Upper lobe of left lung (tissue), 6 donors: ENCODE measurements around the gene CNTNAP5. TPM values are rescaled to one million over a fixed set of nuclear protein-coding genes. Genes with fewer than 3 reads are reported as not detected.

Experiments
- ATAC-seq, 2 donors: fragments of 200-7000 bp; cut with Tn5 transposase; one replicate each; pipeline ENCODE4 v1.9.1; 2022; ENCODE audit warnings: mild to moderate bottlenecking in 2 of 2, moderate library complexity in 2 of 2; ENCODE audit not compliant: low FRiP score in 2 of 2
- DNase-seq, 2 donors: peaks; one replicate each; pipeline ENCODE4 v3.0.0-alpha.2; 2019 to 2020
- H3K27ac ChIP-seq, 4 donors: fragments of 200-600 bp; sonication (generic); one replicate each; pipeline ENCODE4 v1.5.1; 2016 to 2019
- H3K27me3 ChIP-seq, 4 donors: fragments of 200-600 bp; sonication (generic); one replicate each; pipeline ENCODE4 v1.5.1; 2017 to 2019
- H3K36me3 ChIP-seq, 4 donors: fragments of 200-600 bp; sonication (generic); one replicate each; pipeline ENCODE4 v1.5.1; 2016 to 2019
- H3K4me1 ChIP-seq, 4 donors: fragments of 200-600 bp; sonication (generic); one replicate each; pipeline ENCODE4 v1.5.1; 2018 to 2019
- H3K4me3 ChIP-seq, 4 donors: fragments of 200-600 bp; sonication (generic); one replicate each; pipeline ENCODE4 v1.5.1; 2017 to 2019; ENCODE audit warnings: mild to moderate bottlenecking in 2 of 4, moderate library complexity in 1 of 4
- H3K9me3 ChIP-seq, 4 donors: fragments of 200-600 bp; sonication (generic); one replicate each; pipeline ENCODE4 v1.5.1; 2018 to 2019
- CTCF ChIP-seq, 6 experiments: fragments of 450-650 bp in 4 of 6; fragments of 200-600 bp in 2 of 6; sonication (generic) in 2 of 6; IDR thresholded peaks; one replicate each; pipeline ENCODE4 v1.5.1; 2016 to 2019; ENCODE audit warnings: antibody characterized with exemption in 6 of 6
- EP300 ChIP-seq, 4 donors: sonication (generic); formaldehyde crosslinking; IDR thresholded peaks; one replicate each; pipeline ENCODE4 v1.5.1; 2017; ENCODE audit warnings: antibody characterized with exemption in 4 of 4, control low read depth in 2 of 4
- POLR2A ChIP-seq, 4 donors: fragments of 450-650 bp; IDR thresholded peaks; one replicate each; pipeline ENCODE4 v1.5.1; 2016 to 2017; ENCODE audit warnings: antibody characterized with exemption in 4 of 4, mild to moderate bottlenecking in 2 of 4
- POLR2AphosphoS5 ChIP-seq, 2 donors: sonication (generic); formaldehyde crosslinking; IDR thresholded peaks; one replicate each; pipeline ENCODE4 v1.5.1; 2017; ENCODE audit warnings: antibody characterized with exemption in 2 of 2
- WGBS, 2 donors: methylation state at CpG; one replicate each; pipeline ENCODE4 v1.1.5; 2017 to 2018; 5-methylcytosine and 5-hydroxymethylcytosine counted together
- total RNA-seq, 6 donors: library from RNA; depleted of rRNA in 4 of 6; stranded (reverse); fragments of >200 nt in 4 of 6; gene quantifications; one replicate each; pipeline versions ENCODE4 v1.1.0 to v1.2.1, GENCODE V29; 2016 to 2021
- donor health status: DM: no; HTN: no; CAD: no; lungs with moderate emphysema.
- donor health status: DM: no; HTN: yes; CAD: no; lungs with severe emphysema.

CNTNAP5 gene
- total RNA-seq, 6 donors from 2014 or later, result not detected

DNA sequence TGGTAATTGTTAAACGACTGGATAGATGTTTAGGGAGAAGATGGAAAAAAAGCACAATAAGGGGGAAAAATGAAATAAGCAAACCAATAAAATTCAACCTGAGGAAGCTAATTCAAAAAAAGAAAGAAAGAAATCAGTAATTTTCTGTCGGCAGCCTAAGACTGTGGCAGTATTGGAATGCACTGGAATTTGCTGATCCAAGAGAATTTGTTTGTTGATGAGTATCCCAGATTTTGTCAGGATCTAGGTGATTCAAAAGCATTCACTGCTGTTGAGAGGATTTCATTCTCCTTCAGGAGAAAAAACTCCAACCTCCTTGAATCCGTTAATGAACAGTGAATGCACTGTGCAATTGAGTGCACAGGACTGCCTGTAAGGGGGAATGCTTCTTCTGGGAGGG is 546.7 kb downstream of the CNTNAP5 start:
- TF ChIP-seq POLR2A (IDR thresholded peaks at IDR 0.05) (no peak), EP300 (IDR thresholded peaks at IDR 0.05) (no peak), POLR2AphosphoS5 (IDR thresholded peaks at IDR 0.05) (no peak), CTCF (IDR thresholded peaks at IDR 0.05) (no peak)
- Histone ChIP-seq H3K4me3 (no peak overlapping the region), H3K27me3 (no peaks in the 10 kb centered on the region), H3K4me1 (peaks cover 0 to 6% (median 0%) of the 10 kb centered on the region in 4 donors), H3K27ac (no peak overlapping the region), H3K9me3 (no peaks in the 10 kb centered on the region), H3K36me3 (no peaks in the 10 kb centered on the region)
- 70 to 78% methylated on average over 3 of the region's 3 CpGs for WGBS, 2 donors
- DNase-seq (no peak), ATAC-seq (no peak)

DNA sequence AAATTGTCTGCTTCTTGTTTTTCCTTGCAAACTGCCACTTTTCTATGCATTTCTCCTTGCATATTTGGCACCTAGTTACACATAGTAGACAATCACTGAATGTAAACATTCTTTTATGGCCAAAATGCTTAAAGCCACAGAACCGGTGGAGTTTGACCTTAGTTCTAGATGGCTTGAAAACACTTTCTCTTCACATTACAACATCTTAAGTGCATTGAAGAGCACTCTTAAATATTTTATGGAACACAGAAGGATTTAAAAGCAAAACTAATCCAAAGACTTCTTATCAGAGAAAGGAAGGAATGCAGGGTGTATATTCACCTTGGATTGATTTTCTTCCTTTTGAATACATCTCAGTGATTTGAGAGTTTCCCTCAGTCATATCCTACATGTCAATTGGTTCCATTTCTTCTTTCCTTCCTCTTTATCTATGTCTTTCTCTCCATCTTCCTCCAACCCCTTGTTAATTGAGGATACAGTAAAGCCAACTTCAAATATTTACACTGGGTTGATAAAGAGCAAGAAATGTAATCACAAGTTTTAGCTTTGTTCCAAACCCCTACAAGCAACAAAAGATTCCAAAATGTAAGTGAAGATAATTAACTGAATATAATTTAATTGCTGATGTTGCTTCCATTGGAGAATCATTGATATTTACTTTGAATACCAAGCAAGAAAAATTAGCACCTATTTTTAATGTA is 548.0 kb downstream of the CNTNAP5 start:
- no peak for DNase-seq
- Histone ChIP-seq H3K4me1 (peaks cover 0 to 6% (median 0%) of the 10 kb centered on the region in 4 donors), H3K9me3 (no peaks in the 10 kb centered on the region), H3K4me3 (no peak overlapping the region), H3K27ac (no peak overlapping the region), H3K36me3 (no peaks in the 10 kb centered on the region), H3K27me3 (no peaks in the 10 kb centered on the region)
- 49 to 52% methylated on average over 1 of the region's 1 CpG for WGBS, 2 donors
- TF ChIP-seq POLR2AphosphoS5 (IDR thresholded peaks at IDR 0.05) (no peak), POLR2A (IDR thresholded peaks at IDR 0.05) (no peak), CTCF (IDR thresholded peaks at IDR 0.05) (no peak), EP300 (IDR thresholded peaks at IDR 0.05) (no peak)
- ATAC-seq, result peak in 1 of 2 donors; percentile 10

GRCh38 chr2:124575497-124575896 is 550.4 kb downstream of the CNTNAP5 start:
- Histone ChIP-seq H3K4me1 (peaks cover 0 to 6% (median 0%) of the 10 kb centered on the region in 4 donors), H3K4me3 (no peak overlapping the region), H3K36me3 (no peaks in the 10 kb centered on the region), H3K27me3 (no peaks in the 10 kb centered on the region), H3K9me3 (no peaks in the 10 kb centered on the region), H3K27ac (no peak overlapping the region)
- no peak for TF ChIP-seq POLR2AphosphoS5 (IDR thresholded peaks at IDR 0.05)
- no peak for TF ChIP-seq CTCF (IDR thresholded peaks at IDR 0.05)
- no peak for TF ChIP-seq EP300 (IDR thresholded peaks at IDR 0.05)
- TF ChIP-seq POLR2A (IDR thresholded peaks at IDR 0.05), result no peak
- ATAC-seq (no peak), DNase-seq (no peak)
- 81 to 83% methylated on average over 2 of the region's 2 CpGs for WGBS, 2 donors

GRCh38 chr2:124580263-124580662 is 555.2 kb downstream of the CNTNAP5 start:
- no peaks in the 10 kb centered on the region for H3K4me1 ChIP-seq
- no peaks in the 10 kb centered on the region for H3K27me3 ChIP-seq
- H3K27ac ChIP-seq, result no peak overlapping the region
- H3K36me3 ChIP-seq, result no peaks in the 10 kb centered on the region
- H3K9me3 ChIP-seq, result no peaks in the 10 kb centered on the region
- 40 to 70% methylated on average over 4 of the region's 4 CpGs for WGBS, 2 donors
- no peak overlapping the region for H3K4me3 ChIP-seq
- ATAC-seq, result no peak
- TF ChIP-seq POLR2A (IDR thresholded peaks at IDR 0.05) (no peak), POLR2AphosphoS5 (IDR thresholded peaks at IDR 0.05) (no peak), EP300 (IDR thresholded peaks at IDR 0.05) (no peak), CTCF (IDR thresholded peaks at IDR 0.05) (no peak)
- DNase-seq, result no peak

DNA sequence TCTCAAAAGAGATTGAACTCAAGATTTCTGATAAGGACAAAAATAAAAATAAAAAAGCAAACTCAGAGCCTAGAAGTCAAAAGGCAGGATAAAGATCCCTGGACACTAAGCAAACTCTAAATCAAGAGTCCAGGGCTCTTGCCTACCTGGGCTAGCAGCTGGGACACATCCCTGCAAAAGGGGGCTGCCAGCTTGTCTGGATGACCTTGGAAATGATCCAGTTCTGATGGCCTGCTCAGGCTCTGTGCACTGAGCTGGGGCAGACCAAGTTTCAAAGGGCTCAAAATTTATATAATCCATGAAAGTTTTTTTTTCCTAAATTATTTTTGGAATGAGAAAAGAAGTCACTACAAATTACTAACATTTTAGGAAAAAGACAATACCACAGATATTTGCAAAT is 557.3 kb downstream of the CNTNAP5 start:
- Histone ChIP-seq H3K4me1 (no peaks in the 10 kb centered on the region), H3K9me3 (no peaks in the 10 kb centered on the region), H3K27ac (no peak overlapping the region), H3K36me3 (no peaks in the 10 kb centered on the region), H3K27me3 (no peaks in the 10 kb centered on the region), H3K4me3 (no peak overlapping the region)
- DNase-seq (no peak), ATAC-seq (no peak)
- TF ChIP-seq POLR2AphosphoS5 (IDR thresholded peaks at IDR 0.05) (no peak), POLR2A (IDR thresholded peaks at IDR 0.05) (no peak), CTCF (IDR thresholded peaks at IDR 0.05) (no peak), EP300 (IDR thresholded peaks at IDR 0.05) (no peak)
